SK-N-SH treated with all-trans-retinoic acid at 6 μM for 48 hours (cell line): ENCODE results near the gene PLA2G4B.

Experiments
- ATAC-seq: fragments of 200-7000 bp; cut with Tn5 transposase; 3 replicates; pipeline ENCODE4 v1.9.1; 2020; ENCODE audit warnings: mild to moderate bottlenecking, moderate library complexity
- ARNTL ChIP-seq: fragments of 450-650 bp; formaldehyde crosslinking; IDR thresholded peaks from 2 replicates; pipeline ENCODE4 v1.5.0; 2020; ENCODE audit warnings: low read depth, mild to moderate bottlenecking, moderate library complexity, borderline replicate concordance
- BACH2 ChIP-seq: fragments of 250-450 bp; sonication (Bioruptor Pico); IDR thresholded peaks from 2 replicates; pipeline ENCODE4 v1.9.0; 2021; ENCODE audit warnings: mild to moderate bottlenecking, borderline replicate concordance
- CSDC2 ChIP-seq: fragments of 250-450 bp; sonication (Bioruptor Pico); IDR thresholded peaks from 2 replicates; pipeline ENCODE4 v1.5.0; 2020; ENCODE audit warnings: mild to moderate bottlenecking, moderate library complexity
- CSRNP3 ChIP-seq: fragments of 250-450 bp; sonication (Bioruptor Pico); IDR thresholded peaks from 2 replicates; pipeline ENCODE4 v1.5.1; 2021; ENCODE audit warnings: mild to moderate bottlenecking, moderate library complexity
- ESRRG ChIP-seq: fragments of 250-450 bp; sonication (Bioruptor Pico); IDR thresholded peaks from 2 replicates; pipeline ENCODE4 v1.6.1; 2021; ENCODE audit warnings: mild to moderate bottlenecking
- GLIS3 ChIP-seq: fragments of 250-450 bp; sonication (Bioruptor Pico); IDR thresholded peaks from 2 replicates; pipeline ENCODE4 v1.5.0; 2020; ENCODE audit warnings: mild to moderate bottlenecking, moderate library complexity
- ISL1 ChIP-seq: fragments of 250-450 bp; sonication (Bioruptor Pico); IDR thresholded peaks from 2 replicates; pipeline ENCODE4 v2.1.2; 2022; ENCODE audit warnings: mild to moderate bottlenecking, moderate library complexity
- PPARA ChIP-seq: fragments of 250-450 bp; sonication (Bioruptor Pico); IDR thresholded peaks from 2 replicates; pipeline ENCODE4 v1.5.0; 2020; ENCODE audit warnings: mild to moderate bottlenecking, borderline replicate concordance
- RARB ChIP-seq: fragments of 250-450 bp; sonication (Bioruptor Pico); IDR thresholded peaks from 2 replicates; pipeline ENCODE4 v1.8.0; 2021; ENCODE audit warnings: mild to moderate bottlenecking, moderate library complexity
- SNAI2 ChIP-seq: fragments of 250-450 bp; sonication (Bioruptor Pico); IDR thresholded peaks from 2 replicates; pipeline ENCODE4 v1.5.0; 2020; ENCODE audit warnings: mild to moderate bottlenecking, moderate library complexity
- TCF4 ChIP-seq: fragments of 250-450 bp; sonication (Bioruptor Pico); IDR thresholded peaks from 2 replicates; pipeline ENCODE4 v1.8.0; 2021; ENCODE audit warnings: mild to moderate bottlenecking, moderate library complexity, borderline replicate concordance
- TOX ChIP-seq: fragments of 250-450 bp; sonication (Bioruptor Pico); IDR thresholded peaks from 2 replicates; pipeline ENCODE4 v1.8.0; 2021; ENCODE audit warnings: mild to moderate bottlenecking, moderate library complexity, borderline replicate concordance
- ZC3H10 ChIP-seq: fragments of 250-450 bp; sonication (Bioruptor Pico); IDR thresholded peaks from 2 replicates; pipeline ENCODE4 v1.5.1; 2021; ENCODE audit warnings: mild to moderate bottlenecking, moderate library complexity
- ZFP30 ChIP-seq: fragments of 450-650 bp; formaldehyde crosslinking; IDR thresholded peaks from 2 replicates; pipeline ENCODE4 v1.5.0; 2022; ENCODE audit warnings: mild to moderate bottlenecking, moderate library complexity
- ZNF8 ChIP-seq: fragments of 450-650 bp; formaldehyde crosslinking; IDR thresholded peaks from 2 replicates; pipeline ENCODE4 v1.5.0; 2020; ENCODE audit warnings: mild to moderate bottlenecking, moderate library complexity
- TF ChIP-seq, protein P1 (sequence below): fragments of 250-450 bp; sonication (Bioruptor Pico); IDR thresholded peaks from 2 replicates; pipeline ENCODE4 v1.5.0; 2020; ENCODE audit warnings: mild to moderate bottlenecking, moderate library complexity
- TF ChIP-seq, protein P2 (sequence below): fragments of 250-450 bp; sonication (Bioruptor Pico); IDR thresholded peaks from 2 replicates; pipeline ENCODE4 v1.8.0; 2020; ENCODE audit warnings: mild to moderate bottlenecking, moderate library complexity, borderline replicate concordance
- TF ChIP-seq, protein P3 (sequence below): fragments of 250-450 bp; sonication (Bioruptor Pico); IDR thresholded peaks from 2 replicates; pipeline ENCODE4 v1.8.0; 2021; ENCODE audit warnings: low read depth, mild to moderate bottlenecking, moderate library complexity, borderline replicate concordance

Gene PLA2G4B

DNA sequence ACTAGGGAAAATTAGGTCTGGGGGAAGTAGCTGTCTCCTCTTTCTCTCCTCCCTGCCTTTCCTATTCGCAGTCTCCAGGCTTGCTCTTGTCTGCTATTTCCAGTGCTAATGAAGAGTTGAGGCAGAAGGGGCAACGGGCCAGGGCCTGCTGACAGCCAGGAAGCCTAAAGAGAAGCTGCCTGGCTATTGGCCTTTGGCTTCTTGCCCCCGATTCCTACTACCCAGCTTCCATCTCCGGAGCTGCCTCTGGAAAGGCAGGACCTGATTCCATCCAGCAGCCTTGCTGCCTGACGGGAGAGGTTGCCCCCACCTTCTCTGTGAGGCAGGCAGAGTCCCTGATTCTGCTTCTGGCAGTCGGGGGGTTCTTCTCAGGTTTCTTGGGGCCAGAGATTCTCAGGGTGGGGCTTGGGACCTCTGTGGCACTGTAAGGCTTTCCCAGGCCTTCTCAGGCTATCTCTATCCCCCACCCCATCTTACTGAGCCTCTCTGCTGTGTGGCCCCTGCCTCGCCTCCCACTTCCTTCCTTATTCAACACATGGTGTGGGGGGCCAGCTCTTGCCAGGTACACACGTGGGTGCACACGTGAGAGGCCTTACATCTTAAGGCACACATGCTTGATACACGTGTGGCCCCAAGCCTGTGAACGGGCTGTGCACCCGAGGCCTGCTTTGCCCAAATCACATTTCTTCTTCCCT, 29.0 kb upstream of the PLA2G4B start:
- no peak for ATAC-seq
- TF ChIP-seq TCF4 (CRISPR knock-in tag) (no peak), ESRRG (CRISPR knock-in tag) (no peak), BACH2 (no peak), CSDC2 (no peak), PPARA (no peak), TOX (CRISPR knock-in tag) (no peak), SNAI2 (CRISPR knock-in tag) (no peak), ZNF8 (CRISPR knock-in tag) (no peak), CSRNP3 (CRISPR knock-in tag) (no peak), ARNTL (CRISPR knock-in tag) (no peak), ZFP30 (CRISPR knock-in tag) (no peak), RARB (CRISPR knock-in tag) (no peak), ISL1 (no peak), GLIS3 (CRISPR knock-in tag) (no peak)
- TF ChIP-seq, protein P1, sequence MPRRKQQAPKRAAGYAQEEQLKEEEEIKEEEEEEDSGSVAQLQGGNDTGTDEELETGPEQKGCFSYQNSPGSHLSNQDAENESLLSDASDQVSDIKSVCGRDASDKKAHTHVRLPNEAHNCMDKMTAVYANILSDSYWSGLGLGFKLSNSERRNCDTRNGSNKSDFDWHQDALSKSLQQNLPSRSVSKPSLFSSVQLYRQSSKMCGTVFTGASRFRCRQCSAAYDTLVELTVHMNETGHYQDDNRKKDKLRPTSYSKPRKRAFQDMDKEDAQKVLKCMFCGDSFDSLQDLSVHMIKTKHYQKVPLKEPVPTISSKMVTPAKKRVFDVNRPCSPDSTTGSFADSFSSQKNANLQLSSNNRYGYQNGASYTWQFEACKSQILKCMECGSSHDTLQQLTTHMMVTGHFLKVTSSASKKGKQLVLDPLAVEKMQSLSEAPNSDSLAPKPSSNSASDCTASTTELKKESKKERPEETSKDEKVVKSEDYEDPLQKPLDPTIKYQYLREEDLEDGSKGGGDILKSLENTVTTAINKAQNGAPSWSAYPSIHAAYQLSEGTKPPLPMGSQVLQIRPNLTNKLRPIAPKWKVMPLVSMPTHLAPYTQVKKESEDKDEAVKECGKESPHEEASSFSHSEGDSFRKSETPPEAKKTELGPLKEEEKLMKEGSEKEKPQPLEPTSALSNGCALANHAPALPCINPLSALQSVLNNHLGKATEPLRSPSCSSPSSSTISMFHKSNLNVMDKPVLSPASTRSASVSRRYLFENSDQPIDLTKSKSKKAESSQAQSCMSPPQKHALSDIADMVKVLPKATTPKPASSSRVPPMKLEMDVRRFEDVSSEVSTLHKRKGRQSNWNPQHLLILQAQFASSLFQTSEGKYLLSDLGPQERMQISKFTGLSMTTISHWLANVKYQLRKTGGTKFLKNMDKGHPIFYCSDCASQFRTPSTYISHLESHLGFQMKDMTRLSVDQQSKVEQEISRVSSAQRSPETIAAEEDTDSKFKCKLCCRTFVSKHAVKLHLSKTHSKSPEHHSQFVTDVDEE (CRISPR knock-in tag) = no peak
- TF ChIP-seq, protein P2, sequence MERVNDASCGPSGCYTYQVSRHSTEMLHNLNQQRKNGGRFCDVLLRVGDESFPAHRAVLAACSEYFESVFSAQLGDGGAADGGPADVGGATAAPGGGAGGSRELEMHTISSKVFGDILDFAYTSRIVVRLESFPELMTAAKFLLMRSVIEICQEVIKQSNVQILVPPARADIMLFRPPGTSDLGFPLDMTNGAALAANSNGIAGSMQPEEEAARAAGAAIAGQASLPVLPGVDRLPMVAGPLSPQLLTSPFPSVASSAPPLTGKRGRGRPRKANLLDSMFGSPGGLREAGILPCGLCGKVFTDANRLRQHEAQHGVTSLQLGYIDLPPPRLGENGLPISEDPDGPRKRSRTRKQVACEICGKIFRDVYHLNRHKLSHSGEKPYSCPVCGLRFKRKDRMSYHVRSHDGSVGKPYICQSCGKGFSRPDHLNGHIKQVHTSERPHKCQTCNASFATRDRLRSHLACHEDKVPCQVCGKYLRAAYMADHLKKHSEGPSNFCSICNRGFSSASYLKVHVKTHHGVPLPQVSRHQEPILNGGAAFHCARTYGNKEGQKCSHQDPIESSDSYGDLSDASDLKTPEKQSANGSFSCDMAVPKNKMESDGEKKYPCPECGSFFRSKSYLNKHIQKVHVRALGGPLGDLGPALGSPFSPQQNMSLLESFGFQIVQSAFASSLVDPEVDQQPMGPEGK (CRISPR knock-in tag) = no peak
- TF ChIP-seq, protein P3, sequence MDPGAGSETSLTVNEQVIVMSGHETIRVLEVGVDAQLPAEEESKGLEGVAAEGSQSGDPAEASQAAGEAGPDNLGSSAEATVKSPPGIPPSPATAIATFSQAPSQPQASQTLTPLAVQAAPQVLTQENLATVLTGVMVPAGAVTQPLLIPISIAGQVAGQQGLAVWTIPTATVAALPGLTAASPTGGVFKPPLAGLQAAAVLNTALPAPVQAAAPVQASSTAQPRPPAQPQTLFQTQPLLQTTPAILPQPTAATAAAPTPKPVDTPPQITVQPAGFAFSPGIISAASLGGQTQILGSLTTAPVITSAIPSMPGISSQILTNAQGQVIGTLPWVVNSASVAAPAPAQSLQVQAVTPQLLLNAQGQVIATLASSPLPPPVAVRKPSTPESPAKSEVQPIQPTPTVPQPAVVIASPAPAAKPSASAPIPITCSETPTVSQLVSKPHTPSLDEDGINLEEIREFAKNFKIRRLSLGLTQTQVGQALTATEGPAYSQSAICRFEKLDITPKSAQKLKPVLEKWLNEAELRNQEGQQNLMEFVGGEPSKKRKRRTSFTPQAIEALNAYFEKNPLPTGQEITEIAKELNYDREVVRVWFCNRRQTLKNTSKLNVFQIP (CRISPR knock-in tag) = no peak
- TF ChIP-seq, all 23 proteins: peak for 0

- peak; percentile 23 for ATAC-seq
- TF ChIP-seq, protein P2 (CRISPR knock-in tag) = no peak
- no peak for TF ChIP-seq TCF4 (CRISPR knock-in tag)
- no peak for TF ChIP-seq ZNF8 (CRISPR knock-in tag)
- TF ChIP-seq, protein P1 (CRISPR knock-in tag) = no peak
- no peak for TF ChIP-seq ZFP30 (CRISPR knock-in tag)
- no peak for TF ChIP-seq ESRRG (CRISPR knock-in tag)
- no peak for TF ChIP-seq ZC3H10 (CRISPR knock-in tag)
Measured at GRCh38 chr15:41810651-41811431, 27.8 kb upstream of the PLA2G4B start.
